GM21723 (cell line): ENCODE data around the gene SBNO2.

ENCODE experiments used
- ATAC-seq: cut with Tn5 transposase; IDR thresholded peaks from one replicate; pipeline ENCODE4 v1.9.1; 2021; ENCODE audit warnings: mild to moderate bottlenecking, moderate library complexity; ENCODE audit not compliant: unreplicated experiment

SBNO2 gene

GRCh38 chr19:1091544-1092175, 82.4 kb downstream of the SBNO2 start:
- no peak for ATAC-seq

DNA sequence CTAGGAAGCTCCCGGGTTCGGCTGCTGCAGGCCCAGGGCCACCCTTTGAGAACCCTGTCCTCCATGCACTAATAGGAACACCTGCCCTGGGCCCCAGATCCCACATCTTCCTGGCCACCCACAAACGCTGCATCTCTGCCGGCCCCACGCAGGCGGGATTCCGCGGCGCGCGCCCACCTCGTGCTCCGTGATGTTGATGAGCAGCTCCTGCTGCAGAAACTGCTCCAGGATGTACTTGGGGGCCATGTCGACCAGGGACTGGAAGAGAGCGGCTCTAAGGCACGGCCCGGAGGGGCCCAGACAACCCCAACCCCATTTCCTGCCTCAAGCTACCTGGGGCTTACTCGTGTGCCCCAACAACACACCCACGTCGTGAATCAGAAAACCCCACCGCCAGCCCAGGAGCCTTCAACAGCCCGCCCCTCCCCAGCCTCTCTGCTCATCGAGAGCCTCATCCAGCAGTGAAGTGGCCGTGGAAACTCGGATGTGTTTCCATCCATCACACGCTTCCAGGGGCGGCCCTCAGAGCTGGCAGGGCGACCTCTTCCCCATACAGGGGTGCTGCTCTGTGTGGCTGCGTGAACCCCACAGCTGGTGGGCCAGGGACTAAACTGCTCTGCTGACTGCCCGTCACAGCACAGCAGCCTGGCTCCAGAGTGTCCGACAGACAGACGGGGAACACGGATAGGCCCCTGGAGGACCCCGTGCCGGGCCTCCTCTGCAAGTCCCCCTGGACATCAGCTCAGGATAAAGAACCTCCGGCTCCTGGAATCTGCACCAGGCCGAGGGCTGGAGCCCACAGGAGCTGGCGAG, 83.1 kb downstream of the SBNO2 start:
- no peak for ATAC-seq

DNA sequence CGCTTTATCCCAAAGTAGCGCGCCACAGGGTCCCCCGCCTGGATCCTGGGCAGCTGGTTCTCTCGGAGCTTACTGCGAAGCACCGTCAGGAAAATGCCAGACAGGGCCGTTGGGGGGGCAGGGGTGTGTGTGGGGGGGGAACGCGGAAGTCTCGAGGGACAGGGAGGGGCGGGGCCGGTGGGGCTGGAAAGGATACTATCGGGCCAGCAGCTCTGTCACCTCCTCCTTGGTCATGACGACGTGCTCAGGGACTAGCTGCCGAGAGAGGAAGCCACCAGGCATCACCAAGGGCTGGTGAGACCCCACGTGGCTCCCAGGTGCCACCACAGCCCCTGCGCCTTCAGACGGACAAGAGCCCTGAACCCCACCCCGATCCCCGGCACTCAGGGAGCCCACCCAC, 84.2 kb downstream of the SBNO2 start:
- no peak for ATAC-seq

GRCh38 chr19:1089126-1089771, 84.8 kb downstream of the SBNO2 start:
- no peak for ATAC-seq

- no peak for ATAC-seq
Measured at GRCh38 chr19:1088416-1089010, 85.6 kb downstream of the SBNO2 start.

GRCh38 chr19:1087813-1088415, 86.2 kb downstream of the SBNO2 start:
- no peak for ATAC-seq

DNA sequence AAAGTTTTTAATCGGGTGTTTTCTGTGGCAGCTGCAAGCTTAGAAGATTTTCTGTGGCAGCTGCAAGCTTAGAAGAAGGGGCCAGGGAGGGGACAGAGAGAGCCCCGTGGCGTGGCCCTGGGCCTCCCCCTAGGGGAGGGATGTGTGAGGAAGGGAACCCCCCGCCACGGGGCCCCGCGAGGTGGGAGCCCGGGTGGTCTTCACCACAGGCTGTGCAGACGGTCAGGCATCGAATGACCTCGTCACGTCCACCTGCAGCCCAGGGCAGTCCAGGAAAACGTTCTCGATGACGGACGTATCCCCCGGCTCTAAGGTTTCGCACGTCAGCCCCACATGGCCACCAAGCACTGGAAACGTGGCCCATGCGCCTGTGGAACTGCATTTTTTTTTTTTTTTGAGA, 87.5 kb downstream of the SBNO2 start:
- ATAC-seq = no peak

DNA sequence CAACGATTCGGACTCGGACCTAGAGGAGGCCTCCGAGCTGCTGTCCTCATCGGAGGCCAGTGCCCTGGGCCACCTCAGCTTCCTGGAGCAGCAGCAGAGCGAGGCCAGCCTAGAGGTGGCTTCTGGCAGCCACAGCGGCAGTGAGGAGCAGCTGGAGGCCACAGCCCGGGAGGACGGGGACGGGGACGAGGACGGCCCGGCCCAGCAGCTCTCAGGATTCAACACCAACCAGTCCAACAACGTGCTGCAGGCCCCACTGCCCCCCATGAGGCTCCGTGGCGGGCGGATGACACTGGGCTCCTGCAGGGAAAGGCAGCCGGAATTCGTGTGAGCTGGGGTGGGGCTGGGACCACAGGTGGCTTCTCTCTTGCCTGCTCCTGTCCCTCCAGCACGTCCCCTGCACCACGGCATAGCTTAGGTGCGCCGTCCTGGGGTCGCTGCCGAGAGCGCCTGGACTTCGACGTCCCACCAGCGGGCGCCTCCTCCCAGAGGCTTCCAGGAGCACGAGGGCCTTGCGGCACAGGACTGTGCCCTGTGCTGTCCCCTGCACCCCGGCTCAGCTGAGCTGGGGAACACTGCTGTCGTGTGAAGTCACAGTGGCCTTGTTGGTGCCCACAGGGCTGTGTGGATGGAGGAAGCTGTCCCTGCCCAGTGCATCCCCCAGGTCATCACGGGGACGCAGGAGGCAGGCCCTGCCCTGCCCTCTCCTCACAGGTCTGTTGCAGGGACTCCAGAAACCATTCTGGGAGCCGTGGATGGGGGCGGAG, 88.2 kb downstream of the SBNO2 start:
- no peak for ATAC-seq

- no peak for ATAC-seq
Measured at GRCh38 chr19:1085053-1085658, 88.9 kb downstream of the SBNO2 start.

- ATAC-seq = no peak
Measured at GRCh38 chr19:1084024-1084868, 89.8 kb downstream of the SBNO2 start.

- no peak for ATAC-seq
Measured at GRCh38 chr19:1082928-1083816, 90.9 kb downstream of the SBNO2 start.

- no peak for ATAC-seq
Measured at GRCh38 chr19:1082165-1082927, 91.7 kb downstream of the SBNO2 start.

DNA sequence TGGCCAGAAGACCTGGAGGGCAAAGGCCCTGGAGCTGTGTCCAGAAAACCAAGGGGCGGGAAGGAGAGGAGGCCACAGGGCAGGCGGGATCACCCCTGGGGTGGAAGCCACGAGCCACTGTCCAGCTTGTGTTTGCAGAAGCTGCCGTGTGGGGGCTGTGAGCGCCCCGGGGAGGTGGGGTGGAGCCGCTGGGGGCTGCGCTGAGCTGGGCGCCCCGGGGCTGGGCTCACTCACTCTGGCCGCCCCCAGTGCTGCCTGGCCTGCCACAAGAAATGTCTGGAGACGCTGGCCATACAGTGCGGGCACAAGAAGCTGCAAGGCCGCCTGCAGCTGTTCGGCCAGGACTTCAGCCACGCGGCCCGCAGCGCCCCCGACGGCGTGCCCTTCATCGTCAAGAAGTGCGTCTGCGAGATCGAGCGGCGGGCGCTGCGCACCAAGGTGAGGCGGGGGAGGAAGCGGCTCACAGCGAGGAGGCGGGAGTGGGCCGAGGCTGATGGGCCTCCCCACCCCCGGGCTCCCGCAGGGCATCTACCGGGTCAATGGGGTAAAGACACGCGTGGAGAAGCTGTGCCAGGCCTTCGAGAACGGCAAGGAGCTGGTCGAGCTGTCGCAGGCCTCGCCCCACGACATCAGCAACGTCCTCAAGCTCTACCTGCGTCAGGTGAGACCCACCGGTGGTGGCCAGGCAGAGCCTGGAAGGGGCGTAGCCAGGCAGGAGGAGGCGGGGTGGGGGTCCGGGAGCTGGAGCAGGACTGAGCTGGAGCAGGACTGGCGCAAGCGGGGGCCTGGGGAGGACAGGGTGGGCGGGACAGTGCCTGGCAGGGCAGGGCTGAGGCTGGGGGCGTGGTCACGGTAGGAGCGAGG, 92.5 kb downstream of the SBNO2 start:
- no peak for ATAC-seq

GRCh38 chr19:1080360-1081161, 93.5 kb downstream of the SBNO2 start:
- no peak for ATAC-seq

GRCh38 chr19:1079566-1080111, 94.4 kb downstream of the SBNO2 start:
- ATAC-seq = no peak
